IMR-90 (cell line): Measurements from ENCODE around the gene EYS.

Experiments used
- BHLHE40 ChIP-seq: fragments of 150-350 bp; IDR thresholded peaks from 2 replicates; pipeline ENCODE4 v1.6.1; 2016; ENCODE audit warnings: mild to moderate bottlenecking, low read depth, low read length
- CEBPB ChIP-seq: IDR thresholded peaks from 2 replicates; pipeline ENCODE4 v1.6.1; 2012; ENCODE audit warnings: low read depth, low read length, improper control_type of control experiment
- CTCF ChIP-seq: conservative IDR thresholded peaks from 2 replicates; pipeline ENCODE4 v1.5.1; 2012; ENCODE audit warnings: mild to moderate bottlenecking, low read depth, low read length, improper control_type of control experiment
- POLR2A ChIP-seq: IDR thresholded peaks from 2 replicates; pipeline ENCODE4 v1.6.1; 2012; ENCODE audit warnings: mild to moderate bottlenecking, low read depth, low read length
- USF2 ChIP-seq: fragments of 150-350 bp; IDR thresholded peaks from 2 replicates; pipeline ENCODE4 v1.6.1; 2017; ENCODE audit warnings: mild to moderate bottlenecking, antibody characterized with exemption, low read length, low read depth

DNA sequence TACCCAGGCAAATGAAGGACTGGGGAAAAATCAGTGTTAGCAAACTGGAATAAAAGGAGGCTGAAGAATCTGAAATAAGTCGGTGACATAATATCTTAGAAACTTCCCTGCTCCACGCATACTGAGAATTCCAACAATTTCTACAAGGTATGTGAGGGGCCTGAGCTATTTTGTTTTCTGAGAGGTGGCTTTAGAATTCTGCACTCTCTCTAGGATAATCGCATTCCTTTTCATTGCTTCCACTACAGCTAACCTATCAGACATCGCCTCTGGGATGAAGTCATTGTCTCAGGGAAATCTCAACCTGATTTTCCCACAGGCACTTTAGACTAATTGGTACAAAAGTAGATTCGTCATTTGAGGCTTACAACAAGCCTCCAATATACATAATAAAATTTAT lies 1330.6 kb downstream of the EYS start:
- TF ChIP-seq CTCF, result no peak
- no peak for TF ChIP-seq POLR2A
- TF ChIP-seq USF2, result no peak
- no peak for TF ChIP-seq BHLHE40
- TF ChIP-seq CEBPB, result no peak
